ENCODE data around the gene MATK.

DNA sequence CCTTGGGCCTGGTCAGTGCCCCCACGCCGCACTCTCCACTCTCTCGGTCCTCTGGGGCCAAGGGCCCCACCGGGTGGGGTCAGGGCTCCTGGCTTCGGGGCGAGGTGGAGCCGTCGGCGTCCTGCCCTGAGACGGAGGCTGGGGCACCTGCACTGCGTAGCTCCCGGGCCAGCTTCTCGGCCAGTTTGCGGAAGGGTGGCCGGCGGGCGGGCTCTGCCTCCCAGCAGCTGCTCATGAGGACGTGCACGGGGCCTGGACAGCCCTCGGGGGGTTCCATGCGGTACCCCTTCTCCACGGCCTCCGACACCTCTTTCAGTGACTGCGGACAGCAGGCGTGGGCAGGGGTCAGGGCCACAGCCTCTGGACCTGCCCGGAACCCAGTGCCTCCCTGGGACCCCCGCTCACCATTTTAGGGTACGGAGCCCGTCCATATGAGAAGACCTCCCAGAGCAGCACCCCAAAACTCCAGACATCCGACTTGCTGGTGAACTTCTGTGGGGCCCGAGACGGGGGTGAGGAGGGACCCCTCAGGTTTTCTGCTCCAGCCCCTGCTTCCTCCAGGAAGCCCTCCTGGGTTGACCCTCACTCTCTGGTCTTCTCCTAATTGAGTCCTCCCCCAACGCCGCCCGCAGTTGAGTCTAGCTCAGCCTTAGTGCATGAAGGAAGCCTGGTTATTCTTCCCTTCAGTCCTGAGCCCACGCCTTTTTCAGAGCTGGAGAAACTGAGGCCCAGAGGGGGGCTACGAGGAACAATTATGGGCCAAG is 7.9 kb downstream of the MATK start:
- TF ChIP-seq, protein P1, sequence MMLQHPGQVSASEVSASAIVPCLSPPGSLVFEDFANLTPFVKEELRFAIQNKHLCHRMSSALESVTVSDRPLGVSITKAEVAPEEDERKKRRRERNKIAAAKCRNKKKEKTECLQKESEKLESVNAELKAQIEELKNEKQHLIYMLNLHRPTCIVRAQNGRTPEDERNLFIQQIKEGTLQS (IDR thresholded peaks at IDR 0.05): no peak
- TF ChIP-seq, protein P2, sequence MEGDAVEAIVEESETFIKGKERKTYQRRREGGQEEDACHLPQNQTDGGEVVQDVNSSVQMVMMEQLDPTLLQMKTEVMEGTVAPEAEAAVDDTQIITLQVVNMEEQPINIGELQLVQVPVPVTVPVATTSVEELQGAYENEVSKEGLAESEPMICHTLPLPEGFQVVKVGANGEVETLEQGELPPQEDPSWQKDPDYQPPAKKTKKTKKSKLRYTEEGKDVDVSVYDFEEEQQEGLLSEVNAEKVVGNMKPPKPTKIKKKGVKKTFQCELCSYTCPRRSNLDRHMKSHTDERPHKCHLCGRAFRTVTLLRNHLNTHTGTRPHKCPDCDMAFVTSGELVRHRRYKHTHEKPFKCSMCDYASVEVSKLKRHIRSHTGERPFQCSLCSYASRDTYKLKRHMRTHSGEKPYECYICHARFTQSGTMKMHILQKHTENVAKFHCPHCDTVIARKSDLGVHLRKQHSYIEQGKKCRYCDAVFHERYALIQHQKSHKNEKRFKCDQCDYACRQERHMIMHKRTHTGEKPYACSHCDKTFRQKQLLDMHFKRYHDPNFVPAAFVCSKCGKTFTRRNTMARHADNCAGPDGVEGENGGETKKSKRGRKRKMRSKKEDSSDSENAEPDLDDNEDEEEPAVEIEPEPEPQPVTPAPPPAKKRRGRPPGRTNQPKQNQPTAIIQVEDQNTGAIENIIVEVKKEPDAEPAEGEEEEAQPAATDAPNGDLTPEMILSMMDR (IDR thresholded peaks at IDR 0.05; ENCODE audit: low read depth, low read length, missing input control): no peak
- TF ChIP-seq, protein P3, sequence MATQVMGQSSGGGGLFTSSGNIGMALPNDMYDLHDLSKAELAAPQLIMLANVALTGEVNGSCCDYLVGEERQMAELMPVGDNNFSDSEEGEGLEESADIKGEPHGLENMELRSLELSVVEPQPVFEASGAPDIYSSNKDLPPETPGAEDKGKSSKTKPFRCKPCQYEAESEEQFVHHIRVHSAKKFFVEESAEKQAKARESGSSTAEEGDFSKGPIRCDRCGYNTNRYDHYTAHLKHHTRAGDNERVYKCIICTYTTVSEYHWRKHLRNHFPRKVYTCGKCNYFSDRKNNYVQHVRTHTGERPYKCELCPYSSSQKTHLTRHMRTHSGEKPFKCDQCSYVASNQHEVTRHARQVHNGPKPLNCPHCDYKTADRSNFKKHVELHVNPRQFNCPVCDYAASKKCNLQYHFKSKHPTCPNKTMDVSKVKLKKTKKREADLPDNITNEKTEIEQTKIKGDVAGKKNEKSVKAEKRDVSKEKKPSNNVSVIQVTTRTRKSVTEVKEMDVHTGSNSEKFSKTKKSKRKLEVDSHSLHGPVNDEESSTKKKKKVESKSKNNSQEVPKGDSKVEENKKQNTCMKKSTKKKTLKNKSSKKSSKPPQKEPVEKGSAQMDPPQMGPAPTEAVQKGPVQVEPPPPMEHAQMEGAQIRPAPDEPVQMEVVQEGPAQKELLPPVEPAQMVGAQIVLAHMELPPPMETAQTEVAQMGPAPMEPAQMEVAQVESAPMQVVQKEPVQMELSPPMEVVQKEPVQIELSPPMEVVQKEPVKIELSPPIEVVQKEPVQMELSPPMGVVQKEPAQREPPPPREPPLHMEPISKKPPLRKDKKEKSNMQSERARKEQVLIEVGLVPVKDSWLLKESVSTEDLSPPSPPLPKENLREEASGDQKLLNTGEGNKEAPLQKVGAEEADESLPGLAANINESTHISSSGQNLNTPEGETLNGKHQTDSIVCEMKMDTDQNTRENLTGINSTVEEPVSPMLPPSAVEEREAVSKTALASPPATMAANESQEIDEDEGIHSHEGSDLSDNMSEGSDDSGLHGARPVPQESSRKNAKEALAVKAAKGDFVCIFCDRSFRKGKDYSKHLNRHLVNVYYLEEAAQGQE (IDR thresholded peaks at IDR 0.05): no peak
- TF ChIP-seq RAD21 (IDR thresholded peaks at IDR 0.05) (no peak), RXRA (IDR thresholded peaks at IDR 0.05) (no peak), SP1 (IDR thresholded peaks at IDR 0.05) (no peak), GABPA (IDR thresholded peaks at IDR 0.05 in 1 of 2, conservative IDR thresholded peaks at IDR 0.05 in 1 of 2) (no peak), FOXA1 (IDR thresholded peaks at IDR 0.05) (no peak)
